H9 (cell line): Measurements from ENCODE around the gene QSER1. TPM values are rescaled to one million over a fixed set of nuclear protein-coding genes. Genes with fewer than 3 reads are reported as not detected.

Experiments
- DNase-seq: peaks from one replicate; pipeline ENCODE4 v3.0.0-alpha.2; 2017
- H2AFZ ChIP-seq: one replicate; pipeline ENCODE4 v1.6.1; 2013; ENCODE audit warnings: mild to moderate bottlenecking, low read length, control low read depth, moderate library complexity
- H2AK5ac ChIP-seq: 2 replicates; pipeline ENCODE4 v1.6.1; 2013; ENCODE audit warnings: low read length, control low read depth, mixed read lengths; ENCODE audit not compliant: insufficient read length
- H2BK120ac ChIP-seq: one replicate; pipeline ENCODE4 v1.6.1; 2013; ENCODE audit warnings: low read depth, mild to moderate bottlenecking, low read length, control low read depth, inconsistent platforms; ENCODE audit not compliant: poor library complexity, severe bottlenecking
- H2BK12ac ChIP-seq: 2 replicates; pipeline ENCODE4 v1.6.1; 2013; ENCODE audit warnings: low read length, control low read depth, mixed read lengths, low read depth; ENCODE audit not compliant: insufficient read length
- H2BK15ac ChIP-seq: 2 replicates; pipeline ENCODE4 v1.6.1; 2013; ENCODE audit warnings: low read depth, low read length, control low read depth
- H2BK20ac ChIP-seq: one replicate; pipeline ENCODE4 v1.6.1; 2013; ENCODE audit warnings: low read depth, mild to moderate bottlenecking, low read length, control low read depth, inconsistent platforms; ENCODE audit not compliant: poor library complexity, severe bottlenecking
- H2BK5ac ChIP-seq: 2 replicates; pipeline ENCODE4 v1.6.1; 2013; ENCODE audit warnings: low read length, control low read depth, mixed read lengths; ENCODE audit not compliant: insufficient read length
- H3K14ac ChIP-seq: 2 replicates; pipeline ENCODE4 v1.6.1; 2013; ENCODE audit warnings: low read length, control low read depth; ENCODE audit not compliant: insufficient read depth
- H3K18ac ChIP-seq: 2 replicates; pipeline ENCODE4 v1.6.1; 2013; ENCODE audit warnings: low read depth, mild to moderate bottlenecking, mixed read lengths, low read length, control low read depth; ENCODE audit not compliant: insufficient read length
- H3K23ac ChIP-seq: 2 replicates; pipeline ENCODE4 v1.6.1; 2013; ENCODE audit warnings: low read length, control low read depth, mixed read lengths, low read depth; ENCODE audit not compliant: insufficient read length
- H3K23me2 ChIP-seq: 2 replicates; pipeline ENCODE4 v1.6.1; 2013; ENCODE audit warnings: low read depth, mild to moderate bottlenecking, mixed read lengths, low read length, control low read depth; ENCODE audit not compliant: insufficient read length, poor library complexity, severe bottlenecking
- H3K27ac ChIP-seq: 2 replicates; pipeline ENCODE4 v1.5.1; 2013; ENCODE audit warnings: low read length, control low read depth, mixed read lengths, low read depth; ENCODE audit not compliant: insufficient read length
- H3K27me3 ChIP-seq: 2 replicates; pipeline ENCODE4 v1.6.1; 2013; ENCODE audit warnings: low read length, control low read depth, inconsistent platforms; ENCODE audit not compliant: insufficient read depth
- H3K4ac ChIP-seq: 2 replicates; pipeline ENCODE4 v1.6.1; 2013; ENCODE audit warnings: low read depth, mild to moderate bottlenecking, control low read depth, inconsistent platforms, low read length, moderate library complexity
- H3K4me1 ChIP-seq: 2 replicates; pipeline ENCODE4 v1.6.1; 2013; ENCODE audit warnings: low read length, control low read depth, inconsistent platforms; ENCODE audit not compliant: insufficient read depth
- H3K4me2 ChIP-seq: 2 replicates; pipeline ENCODE4 v1.6.1; 2013; ENCODE audit warnings: low read length, control low read depth, mixed read lengths; ENCODE audit not compliant: insufficient read length, insufficient read depth
- H3K56ac ChIP-seq: 2 replicates; pipeline ENCODE4 v1.6.1; 2013; ENCODE audit warnings: low read depth, mild to moderate bottlenecking, mixed read lengths, low read length, control low read depth; ENCODE audit not compliant: insufficient read length
- H3K79me1 ChIP-seq: 2 replicates; pipeline ENCODE4 v1.6.1; 2013; ENCODE audit warnings: low read depth, mild to moderate bottlenecking, moderate library complexity, low read length, control low read depth, inconsistent platforms; ENCODE audit not compliant: insufficient read depth, poor library complexity, severe bottlenecking
- H3K79me2 ChIP-seq: 2 replicates; pipeline ENCODE4 v1.6.1; 2013; ENCODE audit warnings: low read length, control low read depth, inconsistent platforms; ENCODE audit not compliant: insufficient read depth
- H3K9ac ChIP-seq: 2 replicates; pipeline ENCODE4 v1.6.1; 2013; ENCODE audit warnings: low read length, control low read depth, mixed read lengths; ENCODE audit not compliant: insufficient read length; ENCODE audit errors: extremely low read depth
- H3K9me3 ChIP-seq: one replicate; pipeline ENCODE4 v1.6.1; 2013; ENCODE audit warnings: low read depth, low read length, inconsistent platforms; ENCODE audit not compliant: control insufficient read depth
- H3T11ph ChIP-seq: one replicate; pipeline ENCODE4 v1.6.1; 2013; ENCODE audit warnings: mild to moderate bottlenecking, low read length, control low read depth, inconsistent platforms
- H4K20me1 ChIP-seq: one replicate; pipeline ENCODE4 v1.6.1; 2013; ENCODE audit not compliant: control insufficient read depth, insufficient read length, insufficient read depth
- H4K5ac ChIP-seq: 2 replicates; pipeline ENCODE4 v1.6.1; 2013; ENCODE audit warnings: low read depth, mild to moderate bottlenecking, mixed read lengths, low read length, control low read depth; ENCODE audit not compliant: insufficient read length
- H4K8ac ChIP-seq: replicated peaks from 2 replicates; pipeline ENCODE4 v1.6.1; 2013; ENCODE audit warnings: low read length, control low read depth, mixed read lengths, low read depth; ENCODE audit not compliant: insufficient read length
- H4K91ac ChIP-seq: 2 replicates; pipeline ENCODE4 v1.6.1; 2013; ENCODE audit warnings: low read depth, mild to moderate bottlenecking, moderate library complexity, mixed read lengths, low read length, control low read depth; ENCODE audit not compliant: insufficient read length
- H3K27ac Mint-ChIP-seq, 3 experiments: 2 replicates in 2 of 3; 3 replicates in 1 of 3; pipeline ENCODE4 v1.8.0; 2020 to 2021; ENCODE audit warnings: mixed read lengths in 3 of 3, mild to moderate bottlenecking in 1 of 3, moderate library complexity in 1 of 3
- H3K27me3 Mint-ChIP-seq: 2 replicates; pipeline ENCODE4 v1.8.0; 2021; ENCODE audit warnings: low read depth, mild to moderate bottlenecking, moderate library complexity, mixed read lengths
- H3K36me3 Mint-ChIP-seq, 3 experiments: 2 replicates in 2 of 3; 3 replicates in 1 of 3; pipeline ENCODE4 v1.8.0; 2020 to 2021; ENCODE audit warnings: low read depth in 3 of 3, mixed read lengths in 3 of 3; ENCODE audit not compliant: insufficient read depth in 1 of 3
- H3K4me1 Mint-ChIP-seq, 2 experiments: 2 replicates each; pipeline ENCODE4 v1.8.0; 2020; ENCODE audit warnings: mixed read lengths in 2 of 2
- H3K4me3 Mint-ChIP-seq, 2 experiments: 2 replicates in 1 of 2; 3 replicates in 1 of 2; pipeline ENCODE4 v1.8.0; 2020 to 2021; ENCODE audit warnings: mild to moderate bottlenecking in 2 of 2, mixed read lengths in 2 of 2, moderate library complexity in 1 of 2
- H3K9me3 Mint-ChIP-seq, 2 experiments: 2 replicates in 1 of 2; 3 replicates in 1 of 2; pipeline ENCODE4 v1.8.0; 2020; ENCODE audit warnings: mild to moderate bottlenecking in 2 of 2, mixed read lengths in 2 of 2, moderate library complexity in 1 of 2
- total RNA-seq: library from RNA; stranded (reverse); gene quantifications from 2 replicates; pipeline ENCODE4 v1.2.1, GENCODE V29; 2021
- TF ChIP-seq, protein P1 (sequence below): fragments of 200-600 bp; sonication (generic); conservative IDR thresholded peaks from 3 replicates; pipeline ENCODE4 v1.8.0; 2021; ENCODE audit warnings: antibody characterized with exemption, mild to moderate bottlenecking

QSER1 gene
- total RNA-seq, 1 experiment from 2014 or later: 139 TPM

DNA sequence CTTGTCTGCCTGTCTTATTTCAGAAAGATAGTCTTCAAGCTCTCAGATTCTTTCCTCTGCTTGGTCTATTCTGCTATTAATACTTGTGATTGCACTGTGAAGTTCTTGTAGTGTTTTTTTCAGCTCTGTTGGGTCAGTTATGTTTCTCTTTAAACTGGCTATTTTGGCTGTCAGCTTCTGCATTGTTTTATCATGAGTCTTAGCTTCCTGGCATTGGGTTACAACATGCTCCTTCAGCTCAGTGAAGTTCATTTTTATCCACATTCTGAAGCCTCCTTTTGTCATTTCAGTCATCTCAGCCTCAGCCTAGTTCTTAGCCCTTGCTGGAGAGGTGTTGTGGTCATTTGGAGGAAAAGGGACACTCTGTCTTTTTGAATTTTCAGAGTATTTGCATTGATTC, 107.6 kb downstream of the QSER1 start:
- Histone ChIP-seq H4K20me1 (no peaks in the 10 kb centered on the region), H3K4ac (no peak overlapping the region), H2BK15ac (no peak overlapping the region), H4K5ac (no peak overlapping the region), H3K23ac (no peak overlapping the region), H3K27ac (no peak overlapping the region), H3K9ac (no peak overlapping the region), H2AFZ (no peak overlapping the region), H3K9me3 (no peaks in the 10 kb centered on the region), H3K56ac (no peak overlapping the region), H3K4me1 (no peaks in the 10 kb centered on the region), H4K8ac (no peak overlapping the region), H4K91ac (no peak overlapping the region), H3T11ph (no peak overlapping the region), H2BK12ac (no peak overlapping the region), H2BK20ac (no peak overlapping the region), H2BK120ac (no peak overlapping the region), H3K79me2 (no peaks in the 10 kb centered on the region), H3K14ac (no peak overlapping the region), H3K4me2 (no peak overlapping the region), H3K18ac (no peak overlapping the region), H3K27me3 (no peaks in the 10 kb centered on the region), H3K23me2 (no peaks in the 10 kb centered on the region), H3K79me1 (no peaks in the 10 kb centered on the region), H2AK5ac (no peak overlapping the region), H2BK5ac (no peak overlapping the region)
- Mint-ChIP-seq H3K27me3 (peaks cover 2% of the 10 kb centered on the region; the same call in 1 of the 2 replicates), H3K4me1 (peaks cover 0 to 5% of the 10 kb centered on the region in 2 experiments; a peak in 2 of 4 replicates), H3K27ac (no peak overlapping the region), H3K9me3 (no peaks in the 10 kb centered on the region), H3K4me3 (no peak overlapping the region), H3K36me3 (no peaks in the 10 kb centered on the region; a peak in 1 of 7 replicates)
- TF ChIP-seq, protein P1, sequence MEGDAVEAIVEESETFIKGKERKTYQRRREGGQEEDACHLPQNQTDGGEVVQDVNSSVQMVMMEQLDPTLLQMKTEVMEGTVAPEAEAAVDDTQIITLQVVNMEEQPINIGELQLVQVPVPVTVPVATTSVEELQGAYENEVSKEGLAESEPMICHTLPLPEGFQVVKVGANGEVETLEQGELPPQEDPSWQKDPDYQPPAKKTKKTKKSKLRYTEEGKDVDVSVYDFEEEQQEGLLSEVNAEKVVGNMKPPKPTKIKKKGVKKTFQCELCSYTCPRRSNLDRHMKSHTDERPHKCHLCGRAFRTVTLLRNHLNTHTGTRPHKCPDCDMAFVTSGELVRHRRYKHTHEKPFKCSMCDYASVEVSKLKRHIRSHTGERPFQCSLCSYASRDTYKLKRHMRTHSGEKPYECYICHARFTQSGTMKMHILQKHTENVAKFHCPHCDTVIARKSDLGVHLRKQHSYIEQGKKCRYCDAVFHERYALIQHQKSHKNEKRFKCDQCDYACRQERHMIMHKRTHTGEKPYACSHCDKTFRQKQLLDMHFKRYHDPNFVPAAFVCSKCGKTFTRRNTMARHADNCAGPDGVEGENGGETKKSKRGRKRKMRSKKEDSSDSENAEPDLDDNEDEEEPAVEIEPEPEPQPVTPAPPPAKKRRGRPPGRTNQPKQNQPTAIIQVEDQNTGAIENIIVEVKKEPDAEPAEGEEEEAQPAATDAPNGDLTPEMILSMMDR: no peak
- no peak for DNase-seq
